ENCODE data around the gene PARD3.

DNA sequence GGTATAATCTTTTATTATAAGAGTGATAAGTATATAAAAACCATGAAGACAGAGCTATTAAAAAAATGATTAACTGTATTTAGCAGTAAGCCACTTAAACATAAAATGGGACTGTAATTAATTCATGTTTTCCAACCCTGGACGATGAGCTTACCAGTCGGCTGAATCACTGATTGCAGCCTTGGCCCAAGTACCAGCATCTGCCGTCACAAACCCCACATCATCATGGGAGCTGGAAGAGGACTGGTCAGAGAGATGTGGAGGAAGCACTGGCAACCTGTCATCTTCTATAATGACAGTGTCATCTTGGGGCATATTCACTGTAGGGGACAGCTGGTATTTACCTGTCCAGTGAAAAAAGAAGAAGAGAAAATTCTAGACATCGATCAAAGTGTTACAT, 473.6 kb downstream of the PARD3 start:
- TF ChIP-seq, protein P1, sequence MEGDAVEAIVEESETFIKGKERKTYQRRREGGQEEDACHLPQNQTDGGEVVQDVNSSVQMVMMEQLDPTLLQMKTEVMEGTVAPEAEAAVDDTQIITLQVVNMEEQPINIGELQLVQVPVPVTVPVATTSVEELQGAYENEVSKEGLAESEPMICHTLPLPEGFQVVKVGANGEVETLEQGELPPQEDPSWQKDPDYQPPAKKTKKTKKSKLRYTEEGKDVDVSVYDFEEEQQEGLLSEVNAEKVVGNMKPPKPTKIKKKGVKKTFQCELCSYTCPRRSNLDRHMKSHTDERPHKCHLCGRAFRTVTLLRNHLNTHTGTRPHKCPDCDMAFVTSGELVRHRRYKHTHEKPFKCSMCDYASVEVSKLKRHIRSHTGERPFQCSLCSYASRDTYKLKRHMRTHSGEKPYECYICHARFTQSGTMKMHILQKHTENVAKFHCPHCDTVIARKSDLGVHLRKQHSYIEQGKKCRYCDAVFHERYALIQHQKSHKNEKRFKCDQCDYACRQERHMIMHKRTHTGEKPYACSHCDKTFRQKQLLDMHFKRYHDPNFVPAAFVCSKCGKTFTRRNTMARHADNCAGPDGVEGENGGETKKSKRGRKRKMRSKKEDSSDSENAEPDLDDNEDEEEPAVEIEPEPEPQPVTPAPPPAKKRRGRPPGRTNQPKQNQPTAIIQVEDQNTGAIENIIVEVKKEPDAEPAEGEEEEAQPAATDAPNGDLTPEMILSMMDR (IDR thresholded peaks at IDR 0.05; ENCODE audit: insufficient read depth, low read depth, low read length): no peak
- TF ChIP-seq EZH2 (IDR thresholded peaks at IDR 0.05; ENCODE audit: insufficient read depth, low read length): no peak

All from astrocyte (in vitro differentiated cells and primary cell).